Measurements from ENCODE around the gene MUC5AC. TPM values are rescaled to one million over a fixed set of nuclear protein-coding genes. Genes with fewer than 3 reads are reported as not detected.

Gene MUC5AC
- total RNA-seq, 1 donor from 2014 or later, result not detected

- Mint-ChIP-seq H3K27ac (ENCODE audit: unreplicated experiment) (no peak within 1 kb of the TSS), H3K4me3 (ENCODE audit: unreplicated experiment) (no peak within 1 kb of the TSS), H3K27me3 (ENCODE audit: unreplicated experiment) (no peaks in the 10 kb centered on the region), H3K36me3 (ENCODE audit: low read depth, unreplicated experiment) (no peaks in the 10 kb centered on the region), H3K4me1 (ENCODE audit: unreplicated experiment) (peaks cover 8% of the 10 kb centered on the region), H3K9me3 (ENCODE audit: unreplicated experiment) (no peaks in the 10 kb centered on the region)
- DNase-seq (ENCODE audit: low spot score), result no peak
- no peak for TF ChIP-seq CTCF (IDR thresholded peaks at IDR 0.05; ENCODE audit: unreplicated experiment)
These were observed 65.0 kb downstream of the MUC5AC start, which contains the start of gene MUC5B for GRCh38 chr11:1222491-1223345. Gene MUC5B (plus strand): TSS chr11:1223066. CDS start chr11:1223124, 58 bp downstream.

GRCh38 chr11:1223346-1224110 is 65.8 kb downstream of the MUC5AC start:
- no peak for DNase-seq (ENCODE audit: low spot score)
- Mint-ChIP-seq H3K9me3 (ENCODE audit: unreplicated experiment) (no peaks in the 10 kb centered on the region), H3K27ac (ENCODE audit: unreplicated experiment) (no peak overlapping the region), H3K4me1 (ENCODE audit: unreplicated experiment) (peaks cover 8% of the 10 kb centered on the region), H3K27me3 (ENCODE audit: unreplicated experiment) (no peaks in the 10 kb centered on the region), H3K36me3 (ENCODE audit: low read depth, unreplicated experiment) (no peaks in the 10 kb centered on the region), H3K4me3 (ENCODE audit: unreplicated experiment) (no peak overlapping the region)
- TF ChIP-seq CTCF (IDR thresholded peaks at IDR 0.05; ENCODE audit: unreplicated experiment), result no peak

GRCh38 chr11:1224111-1224490 is 66.3 kb downstream of the MUC5AC start:
- Mint-ChIP-seq H3K27me3 (ENCODE audit: unreplicated experiment) (no peaks in the 10 kb centered on the region), H3K27ac (ENCODE audit: unreplicated experiment) (no peak overlapping the region), H3K36me3 (ENCODE audit: low read depth, unreplicated experiment) (no peaks in the 10 kb centered on the region), H3K4me3 (ENCODE audit: unreplicated experiment) (no peak overlapping the region), H3K9me3 (ENCODE audit: unreplicated experiment) (no peaks in the 10 kb centered on the region), H3K4me1 (ENCODE audit: unreplicated experiment) (peaks cover 8% of the 10 kb centered on the region)
- TF ChIP-seq CTCF (IDR thresholded peaks at IDR 0.05; ENCODE audit: unreplicated experiment), result no peak
- DNase-seq (ENCODE audit: low spot score), result no peak

GRCh38 chr11:1224491-1225385 is 67.0 kb downstream of the MUC5AC start:
- Mint-ChIP-seq H3K27me3 (ENCODE audit: unreplicated experiment) (peaks cover 2% of the 10 kb centered on the region), H3K9me3 (ENCODE audit: unreplicated experiment) (no peaks in the 10 kb centered on the region)
- DNase-seq (ENCODE audit: low spot score), result no peak

More at GRCh38 chr11:1224491-1225385, 67.0 kb downstream of the MUC5AC start:
- Mint-ChIP-seq H3K4me1 (ENCODE audit: unreplicated experiment) (peaks cover 8% of the 10 kb centered on the region), H3K4me3 (ENCODE audit: unreplicated experiment) (no peak overlapping the region), H3K36me3 (ENCODE audit: low read depth, unreplicated experiment) (no peaks in the 10 kb centered on the region), H3K27ac (ENCODE audit: unreplicated experiment) (no peak overlapping the region)
- TF ChIP-seq CTCF (IDR thresholded peaks at IDR 0.05; ENCODE audit: unreplicated experiment), result no peak
